ENCODE data around the gene GRAMD2A.

The GRAMD2A gene

DNA sequence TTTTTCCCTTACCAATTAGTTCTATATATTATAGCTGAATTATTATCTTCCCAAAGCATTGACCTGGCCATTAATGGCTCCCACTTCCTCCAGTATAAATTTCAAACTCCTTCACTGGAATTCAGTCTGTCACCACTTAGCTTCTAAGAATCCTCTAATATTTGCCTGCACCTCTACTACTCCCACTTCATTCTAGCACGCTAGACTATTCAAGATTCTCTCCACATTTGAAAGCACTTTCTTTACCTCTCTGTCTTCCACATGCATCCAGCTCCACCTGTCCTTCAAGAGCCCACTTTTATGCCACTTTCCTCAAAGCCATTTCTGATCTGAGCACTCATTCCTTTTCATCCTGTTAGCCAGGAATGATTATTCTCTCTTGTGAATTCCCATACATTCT, 64.4 kb downstream of the GRAMD2A start:
- DNase-seq (ENCODE audit: low spot score) = no peak

DNA sequence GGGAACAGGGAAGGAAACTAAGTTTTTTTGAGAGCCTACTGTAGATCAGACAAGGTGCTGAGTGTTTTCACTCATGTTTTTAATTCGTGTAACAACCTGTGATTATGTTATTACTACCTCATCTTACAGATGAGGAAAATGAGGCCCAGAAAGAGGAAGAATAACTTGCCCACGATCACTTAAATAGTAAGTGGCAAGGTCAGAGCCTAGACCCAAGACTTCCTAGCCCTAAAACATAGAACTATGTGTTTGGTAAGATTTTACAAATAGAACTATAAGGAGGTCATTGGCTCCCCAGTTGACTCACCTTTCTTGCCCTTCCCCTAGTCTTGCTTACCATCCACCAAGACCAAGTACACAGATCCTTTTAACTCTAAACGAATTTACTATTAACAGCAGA, 65.7 kb downstream of the GRAMD2A start:
- DNase-seq (ENCODE audit: low spot score) = no peak

DNA sequence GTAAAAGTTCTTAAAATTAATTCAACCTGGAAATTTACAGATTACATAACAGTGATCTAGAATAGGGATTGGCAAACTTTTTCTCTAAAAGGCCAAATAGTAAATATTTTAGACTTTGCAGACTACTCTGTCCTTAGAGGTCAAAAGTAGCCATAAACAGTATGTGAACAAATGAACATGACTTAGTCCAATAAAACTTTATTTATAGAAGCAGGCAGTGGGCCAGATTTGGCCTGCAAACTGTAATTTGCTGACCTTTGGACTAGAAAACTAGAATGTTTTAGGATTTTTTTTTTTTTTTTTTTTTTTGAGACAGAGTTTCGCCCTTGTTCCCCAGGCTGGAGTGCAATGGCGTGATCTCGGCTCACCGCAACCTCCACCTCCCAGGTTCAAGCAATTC, 67.3 kb downstream of the GRAMD2A start:
- no peak for DNase-seq (ENCODE audit: low spot score)

GRCh38 chr15:72128359-72128758, 69.2 kb downstream of the GRAMD2A start:
- DNase-seq (ENCODE audit: low spot score) = no peak

DNA sequence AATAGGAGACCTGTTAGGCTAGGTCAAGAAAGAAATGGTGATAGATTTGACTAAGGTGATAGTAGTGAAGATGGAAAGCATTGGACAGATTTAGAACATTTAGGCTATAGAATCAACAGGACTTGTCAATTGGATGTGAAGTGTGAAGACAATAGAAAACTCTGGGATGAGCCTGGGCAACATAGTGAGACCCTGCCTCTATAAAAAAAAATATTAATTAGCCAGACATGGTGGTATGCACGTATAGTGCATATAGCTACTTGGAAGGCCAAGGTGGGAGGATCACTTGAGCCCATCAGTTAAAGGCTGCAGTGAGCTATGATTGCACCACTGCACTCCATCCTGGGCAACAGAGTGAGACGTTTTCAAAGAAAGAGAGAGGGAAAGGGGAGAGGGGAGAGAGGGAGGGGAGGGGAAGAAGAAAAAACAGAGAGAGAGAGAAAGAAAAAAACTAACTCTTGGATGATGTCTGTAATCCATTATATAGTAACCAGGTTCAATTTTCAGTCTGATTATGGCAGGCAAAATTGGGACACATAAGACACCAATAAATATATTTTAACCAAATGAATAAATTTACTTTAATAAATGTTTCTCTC, 69.8 kb downstream of the GRAMD2A start:
- DNase-seq (ENCODE audit: low spot score) = no peak

DNA sequence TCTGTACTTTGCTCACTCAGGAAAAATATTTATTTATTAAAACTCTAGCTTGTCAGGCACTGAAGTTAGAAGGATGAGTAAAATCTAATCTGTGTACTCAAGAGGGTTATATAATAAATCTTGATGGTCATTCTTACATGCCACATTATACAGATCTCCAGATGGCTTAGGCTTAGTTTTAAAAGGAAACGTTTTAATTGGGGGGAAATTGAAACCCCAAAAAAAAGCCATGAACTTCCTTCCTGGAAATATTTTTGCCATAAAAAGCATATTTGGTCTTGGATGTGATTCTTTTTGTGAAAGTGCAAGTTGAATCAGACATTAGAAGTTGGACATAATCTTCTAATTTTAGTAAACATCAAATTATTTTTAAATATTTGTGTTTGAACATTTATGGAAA, 73.4 kb downstream of the GRAMD2A start:
- DNase-seq (ENCODE audit: low spot score) = no peak

DNA sequence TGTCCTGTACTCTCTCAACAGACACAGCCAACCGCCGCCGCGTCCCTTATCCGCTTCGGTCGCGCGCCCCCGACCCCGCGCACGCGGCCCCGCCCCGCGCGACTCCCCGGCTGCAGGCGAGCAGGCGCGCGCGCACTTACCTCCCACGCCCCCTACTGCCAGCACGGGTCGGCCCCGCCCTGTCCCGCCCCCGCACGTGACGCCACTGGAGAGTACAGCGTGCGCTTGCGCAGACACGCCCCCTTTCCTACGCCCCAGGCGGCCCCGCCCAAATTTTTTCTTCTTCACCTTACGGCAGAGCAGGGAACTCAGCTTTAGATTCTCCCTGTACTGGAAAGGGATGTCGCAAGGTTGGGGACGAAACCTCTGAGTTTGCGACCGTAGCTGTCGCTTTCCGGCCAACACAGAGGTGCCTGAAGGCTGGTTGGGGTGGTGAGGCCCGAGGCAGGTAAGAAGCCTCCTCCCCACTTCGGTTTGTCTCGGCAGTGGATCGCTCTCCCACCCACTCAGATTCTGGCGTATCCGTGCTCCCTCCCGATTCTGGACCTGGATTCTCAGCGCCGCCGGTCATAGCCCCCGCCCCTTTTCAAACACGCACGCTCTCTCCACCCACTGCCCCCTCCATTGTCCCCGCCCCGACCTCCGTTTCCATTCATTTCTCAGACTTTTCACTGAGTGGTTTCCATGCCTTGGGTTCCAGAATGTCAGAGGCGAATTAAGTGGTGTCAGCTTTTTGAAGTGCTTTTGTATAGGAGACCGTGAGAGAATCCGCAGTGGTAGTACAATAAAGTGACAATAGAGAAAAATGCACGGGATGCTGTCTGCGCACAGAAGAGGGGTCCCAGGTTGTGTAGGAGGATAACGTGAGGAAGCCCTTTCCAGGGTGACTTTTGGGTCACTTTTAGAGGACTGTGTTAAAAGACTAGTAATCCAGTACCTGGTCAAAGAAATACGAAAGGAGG, 79.3 kb downstream of the GRAMD2A start, which contains the start of the genes MYO9A and SENP8:
Gene MYO9A (minus strand): TSS at position 134 of the 962 bp plus-strand sequence. CDS start 71,587 bp downstream, outside the sequence.
Gene SENP8 (plus strand): TSS at position 387 of the 962 bp plus-strand sequence. CDS start 21,221 bp downstream, outside the sequence.
- peak; percentile 98 for DNase-seq (ENCODE audit: low spot score)

DNA sequence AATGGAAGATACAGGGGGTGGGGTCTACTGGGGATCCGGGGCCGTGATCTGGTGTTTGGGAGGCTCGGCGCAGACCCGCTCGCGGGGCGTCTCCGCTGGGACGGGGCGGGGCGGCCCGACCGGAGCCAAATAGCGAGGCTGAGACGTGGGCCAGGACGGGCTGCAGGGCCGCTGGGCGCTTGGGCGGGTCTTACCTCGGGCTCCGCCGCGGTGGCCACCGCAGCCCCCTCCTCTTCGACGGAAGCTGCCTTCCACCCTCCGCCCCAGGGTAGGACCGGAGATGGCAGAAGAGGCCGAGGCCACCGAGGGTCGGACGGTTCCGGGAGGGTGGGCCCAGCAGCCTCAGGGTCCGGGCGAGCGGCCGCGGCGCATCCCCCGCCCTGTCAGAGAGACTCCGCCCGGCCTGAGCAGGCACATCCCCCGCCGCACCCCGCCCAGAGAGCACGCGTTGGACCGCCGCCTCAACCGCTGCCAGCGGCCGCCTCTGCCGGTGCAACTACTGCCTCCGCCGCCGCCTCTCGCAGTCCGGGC, 80.0 kb downstream of the GRAMD2A start:
- DNase-seq (ENCODE audit: low spot score) = peak; percentile 60

GRCh38 chr15:72116731-72117485, 80.7 kb downstream of the GRAMD2A start:
- no peak for DNase-seq (ENCODE audit: low spot score)

DNA sequence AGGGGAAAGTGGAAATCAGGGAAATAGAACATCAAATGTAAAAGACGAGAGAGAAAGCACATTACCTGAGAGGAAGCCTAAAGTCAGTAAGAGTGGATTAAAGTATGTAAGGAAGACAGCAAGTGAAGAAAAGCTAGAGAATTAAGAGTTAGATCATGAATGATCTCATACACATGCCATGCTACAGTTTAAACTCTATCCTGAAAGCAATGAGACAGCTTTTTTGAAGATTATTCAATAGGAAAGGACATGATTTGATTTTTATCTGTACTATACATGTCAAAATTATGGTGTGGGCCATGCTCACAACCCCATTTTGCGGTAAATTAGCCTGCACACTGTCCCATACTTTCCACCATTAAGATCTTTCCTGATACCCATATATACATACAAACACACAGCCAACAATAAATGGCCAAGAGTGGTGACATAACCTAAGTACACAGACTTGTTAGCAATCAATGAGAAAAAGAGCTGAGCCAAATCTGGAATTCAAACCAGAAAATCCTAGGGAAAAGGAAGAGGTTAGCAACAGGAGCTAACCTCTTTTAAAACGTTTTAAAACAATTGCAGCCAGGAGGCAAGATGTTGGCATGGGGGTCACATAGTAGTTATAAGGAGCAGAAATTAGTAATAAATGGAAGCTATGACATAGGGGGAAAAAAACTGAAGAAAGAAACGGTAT, 84.1 kb downstream of the GRAMD2A start:
- no peak for DNase-seq (ENCODE audit: low spot score)

DNA sequence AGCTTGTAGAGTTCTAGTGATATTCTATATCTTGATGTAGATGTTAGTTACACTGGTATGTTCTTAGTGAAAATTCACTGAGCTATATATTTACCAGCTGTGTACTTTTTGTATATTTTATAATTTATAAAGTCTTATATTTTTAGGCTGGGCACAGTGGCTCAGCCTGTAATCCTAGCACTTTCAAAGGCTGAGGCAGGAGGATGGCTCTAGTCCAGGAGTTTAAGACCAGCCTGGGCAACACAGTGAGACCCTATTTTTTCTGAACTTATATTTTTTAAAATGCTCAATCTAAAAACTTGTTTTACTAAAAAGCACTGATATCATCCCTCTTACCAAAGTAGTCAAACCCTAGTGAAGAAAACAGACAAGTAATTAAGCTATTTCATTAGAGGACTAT, 84.8 kb downstream of the GRAMD2A start:
- DNase-seq (ENCODE audit: low spot score) = no peak

GRCh38 chr15:72112116-72112515, 85.5 kb downstream of the GRAMD2A start:
- DNase-seq (ENCODE audit: low spot score) = no peak

GRCh38 chr15:72110355-72110754, 87.2 kb downstream of the GRAMD2A start:
- no peak for DNase-seq (ENCODE audit: low spot score)

All from CD4-positive, alpha-beta T cell treated with Interleukin-2 at 100 ng/mL for 4 hours (primary cell).